Kidney epithelial cell (primary cell): ENCODE results near the gene CPPED1. TPM values are rescaled to one million over a fixed set of nuclear protein-coding genes. Genes with fewer than 3 reads are reported as not detected.

ENCODE experiments used
- DNase-seq: peaks from one replicate; pipeline ENCODE4 v3.0.0-alpha.2; 2010; ENCODE audit warnings: low read depth
- H3K27me3 ChIP-seq: 2 replicates; pipeline ENCODE4 v1.6.0; 2011; ENCODE audit warnings: low read length; ENCODE audit not compliant: control insufficient read depth, insufficient read depth
- H3K36me3 ChIP-seq: 2 replicates; pipeline ENCODE4 v1.5.1; 2011; ENCODE audit warnings: low read length; ENCODE audit not compliant: control insufficient read depth, insufficient read depth
- H3K4me3 ChIP-seq: 2 replicates; pipeline ENCODE4 v1.5.1; 2011; ENCODE audit warnings: low read depth, mild to moderate bottlenecking, control low read depth, low read length
- total RNA-seq: library from RNA; depleted of rRNA; stranded (reverse); fragments of >200 nt; gene quantifications from 2 replicates; pipeline ENCODE4 v1.2.3, GENCODE V29; 2015
- TF ChIP-seq, protein P1 (sequence below): IDR thresholded peaks from 2 replicates; pipeline ENCODE4 v1.5.1; 2011; ENCODE audit warnings: mild to moderate bottlenecking, moderate library complexity, low read length, control low read depth, inconsistent platforms; ENCODE audit not compliant: insufficient read depth, poor library complexity, severe bottlenecking

The CPPED1 gene
- total RNA-seq, 1 donor from 2014 or later: 25.3 TPM

DNA sequence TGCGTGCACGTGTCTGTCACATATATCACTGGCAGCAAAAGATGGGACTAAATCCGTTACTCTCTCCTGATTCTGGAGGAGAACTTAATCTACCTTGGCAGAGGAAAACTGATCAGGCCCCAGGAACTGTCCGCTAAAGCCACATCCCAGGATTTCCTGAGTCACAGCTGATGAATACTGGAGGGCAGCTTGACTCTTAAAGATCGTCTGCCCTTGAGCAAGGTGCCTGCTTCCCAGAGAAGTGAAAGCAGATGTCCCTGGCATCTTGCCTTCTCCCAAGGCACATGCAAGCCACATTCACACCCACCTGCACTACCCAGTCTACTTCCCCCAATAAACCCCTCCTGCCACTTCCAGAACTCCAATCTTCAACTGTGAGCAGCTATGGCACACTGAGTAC, 99.8 kb downstream of the CPPED1 start:
- H3K4me3 ChIP-seq: no peak overlapping the region
- no peaks in the 10 kb centered on the region for H3K27me3 ChIP-seq
- no peak for DNase-seq
- TF ChIP-seq, protein P1, sequence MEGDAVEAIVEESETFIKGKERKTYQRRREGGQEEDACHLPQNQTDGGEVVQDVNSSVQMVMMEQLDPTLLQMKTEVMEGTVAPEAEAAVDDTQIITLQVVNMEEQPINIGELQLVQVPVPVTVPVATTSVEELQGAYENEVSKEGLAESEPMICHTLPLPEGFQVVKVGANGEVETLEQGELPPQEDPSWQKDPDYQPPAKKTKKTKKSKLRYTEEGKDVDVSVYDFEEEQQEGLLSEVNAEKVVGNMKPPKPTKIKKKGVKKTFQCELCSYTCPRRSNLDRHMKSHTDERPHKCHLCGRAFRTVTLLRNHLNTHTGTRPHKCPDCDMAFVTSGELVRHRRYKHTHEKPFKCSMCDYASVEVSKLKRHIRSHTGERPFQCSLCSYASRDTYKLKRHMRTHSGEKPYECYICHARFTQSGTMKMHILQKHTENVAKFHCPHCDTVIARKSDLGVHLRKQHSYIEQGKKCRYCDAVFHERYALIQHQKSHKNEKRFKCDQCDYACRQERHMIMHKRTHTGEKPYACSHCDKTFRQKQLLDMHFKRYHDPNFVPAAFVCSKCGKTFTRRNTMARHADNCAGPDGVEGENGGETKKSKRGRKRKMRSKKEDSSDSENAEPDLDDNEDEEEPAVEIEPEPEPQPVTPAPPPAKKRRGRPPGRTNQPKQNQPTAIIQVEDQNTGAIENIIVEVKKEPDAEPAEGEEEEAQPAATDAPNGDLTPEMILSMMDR: no peak
- no peaks in the 10 kb centered on the region for H3K36me3 ChIP-seq

DNA sequence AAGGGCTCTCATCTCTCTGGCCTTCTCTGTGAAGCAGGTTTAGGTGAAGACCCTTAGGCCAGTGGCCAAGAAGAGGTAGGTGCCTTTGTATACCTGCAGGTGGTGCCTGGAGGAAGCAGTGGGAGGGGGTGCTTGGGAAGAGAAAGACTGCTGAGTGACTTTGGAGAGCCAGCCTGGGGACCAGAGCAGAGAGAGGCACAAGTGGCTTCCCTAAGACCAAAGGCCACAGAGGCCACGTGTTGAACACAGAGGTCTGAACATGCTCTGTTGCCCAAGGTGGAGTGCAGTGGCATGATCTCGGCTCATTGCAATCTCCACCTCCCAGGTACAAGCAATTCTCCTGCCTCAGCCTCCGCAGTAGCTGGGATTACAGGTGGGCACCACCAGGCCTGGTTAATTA, 103.5 kb downstream of the CPPED1 start:
- no peak for DNase-seq
- H3K4me3 ChIP-seq: no peak overlapping the region
- H3K27me3 ChIP-seq: no peaks in the 10 kb centered on the region
- H3K36me3 ChIP-seq: no peaks in the 10 kb centered on the region
- TF ChIP-seq, protein P1: no peak

DNA sequence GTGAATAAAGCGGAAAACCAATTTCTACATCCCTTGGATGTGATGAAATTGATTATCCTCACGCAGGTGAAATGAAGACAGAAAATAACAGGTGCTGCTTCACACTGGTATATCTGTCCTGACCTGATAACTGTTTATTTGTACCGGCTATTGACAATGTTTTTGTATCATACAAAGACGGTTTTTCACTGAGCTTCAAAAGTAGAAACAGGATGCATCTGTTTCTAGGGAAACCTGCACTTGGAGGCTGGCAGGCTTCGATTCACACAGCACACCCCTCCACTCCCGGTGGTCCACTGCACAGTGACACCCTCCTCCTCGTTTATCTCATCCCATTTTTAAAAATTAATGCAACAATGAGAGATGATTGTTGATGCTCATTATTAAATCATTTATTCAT, 104.5 kb downstream of the CPPED1 start:
- TF ChIP-seq, protein P1: no peak
- H3K36me3 ChIP-seq: no peaks in the 10 kb centered on the region
- no peaks in the 10 kb centered on the region for H3K27me3 ChIP-seq
- no peak for DNase-seq
- H3K4me3 ChIP-seq: no peak overlapping the region

DNA sequence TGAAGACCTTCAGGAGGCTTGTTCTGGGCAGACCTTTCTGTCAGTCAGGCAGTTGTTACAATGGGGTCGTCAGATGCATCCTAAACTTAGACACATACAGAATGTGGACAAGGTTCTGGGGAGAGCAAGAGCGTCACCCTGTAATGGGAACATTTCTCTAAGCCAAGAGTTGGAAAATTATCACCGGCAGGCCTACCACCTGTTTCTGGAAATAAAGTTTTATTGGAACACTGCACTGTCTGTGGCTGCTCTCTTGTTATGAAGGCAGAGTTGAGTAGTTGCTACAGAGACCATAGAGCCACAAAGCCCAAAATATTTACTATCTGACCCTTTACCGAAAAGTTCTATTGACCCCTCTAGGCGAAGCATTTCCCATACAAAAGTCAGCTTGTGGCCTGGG, 106.2 kb downstream of the CPPED1 start:
- no peaks in the 10 kb centered on the region for H3K36me3 ChIP-seq
- DNase-seq: no peak
- H3K4me3 ChIP-seq: no peak overlapping the region
- H3K27me3 ChIP-seq: no peaks in the 10 kb centered on the region
- TF ChIP-seq, protein P1: no peak

DNA sequence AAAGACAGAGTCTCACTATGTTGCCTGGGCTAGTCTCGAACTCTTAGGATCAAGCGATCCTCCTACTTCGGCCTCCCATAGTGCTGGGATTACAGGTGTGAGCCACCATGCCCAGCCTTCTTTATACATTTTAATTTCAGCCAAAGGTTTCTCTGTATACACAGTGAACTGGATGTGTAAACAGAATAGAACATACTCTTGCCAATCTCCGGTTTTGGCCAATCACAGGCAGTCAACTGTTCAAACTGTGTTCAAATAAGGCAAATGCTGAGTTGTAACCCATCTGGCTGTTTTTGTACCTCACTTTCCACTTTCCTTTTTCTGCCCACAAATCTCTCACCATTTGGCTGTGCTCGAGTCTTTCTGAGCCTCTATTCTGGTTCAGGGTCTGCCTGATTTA, 108.2 kb downstream of the CPPED1 start:
- Histone ChIP-seq H3K36me3 (no peaks in the 10 kb centered on the region), H3K27me3 (no peaks in the 10 kb centered on the region), H3K4me3 (no peak overlapping the region)
- TF ChIP-seq, protein P1: no peak
- DNase-seq: no peak

DNA sequence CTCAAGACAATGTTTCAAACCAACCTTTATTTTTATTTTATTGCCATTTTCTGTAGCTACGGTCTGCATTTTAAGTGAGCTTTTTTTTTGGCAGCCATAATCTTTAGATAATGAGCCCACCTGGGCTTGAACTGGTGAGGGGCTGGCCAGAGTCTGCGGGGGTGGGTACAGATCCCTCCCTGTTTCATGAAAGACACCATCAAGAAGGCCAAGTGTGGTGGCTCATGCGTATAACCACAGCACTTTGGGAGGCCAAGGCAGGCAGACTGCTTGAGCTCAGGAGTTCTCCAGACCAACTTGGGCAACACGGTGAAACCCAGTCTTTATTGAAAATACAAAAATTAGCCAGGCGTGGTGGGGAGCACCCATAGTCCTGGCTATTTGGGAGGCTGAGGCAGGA, 113.7 kb downstream of the CPPED1 start:
- Histone ChIP-seq H3K36me3 (no peaks in the 10 kb centered on the region), H3K4me3 (no peak overlapping the region), H3K27me3 (no peaks in the 10 kb centered on the region)
- no peak for DNase-seq
- TF ChIP-seq, protein P1: no peak
